Activated B cell treated with CpG ODN at 0.5 μM for 24 hours (primary cell): Measurements from ENCODE around the gene KLHL11. TPM values are rescaled to one million over a fixed set of nuclear protein-coding genes. Genes with fewer than 3 reads are reported as not detected.

Source experiments
- ATAC-seq: fragments of 200-7000 bp; cut with Tn5 transposase; one replicate; pipeline ENCODE4 v1.10.0; 2021; ENCODE audit warnings: low read depth, mild to moderate bottlenecking, moderate library complexity
- CTCF ChIA-PET: fragments of 350-600 bp; sonication (Branson Sonifier 250); formaldehyde crosslinking; loops from one replicate; lab custom pipeline; 2021; ENCODE audit warnings: antibody characterized with exemption; lab: Charles Lee
- POLR2A ChIA-PET: fragments of 350-600 bp; sonication (Branson Sonifier 250); formaldehyde crosslinking; loops from one replicate; lab custom pipeline; 2021; ENCODE audit warnings: antibody characterized with exemption; lab: Charles Lee
- DNase-seq: peaks from one replicate; pipeline ENCODE4 v3.0.0; 2022
- H3K27ac Mint-ChIP-seq: one replicate; pipeline ENCODE4 v1.8.0; 2020; ENCODE audit warnings: mixed read lengths
- H3K27me3 Mint-ChIP-seq: one replicate; pipeline ENCODE4 v1.8.0; 2021; ENCODE audit warnings: mixed read lengths
- H3K36me3 Mint-ChIP-seq: one replicate; pipeline ENCODE4 v1.8.0; 2021; ENCODE audit warnings: low read depth, mixed read lengths
- H3K4me1 Mint-ChIP-seq: one replicate; pipeline ENCODE4 v1.8.0; 2021; ENCODE audit warnings: mixed read lengths
- H3K4me3 Mint-ChIP-seq: one replicate; pipeline ENCODE4 v1.8.0; 2020; ENCODE audit warnings: mild to moderate bottlenecking, mixed read lengths
- H3K9me3 Mint-ChIP-seq: one replicate; pipeline ENCODE4 v1.8.0; 2020; ENCODE audit warnings: mixed read lengths
- intact Hi-C: fragments of 100-400 bp; cut with micrococcal nuclease; formaldehyde crosslinking; loops from one replicate; pipeline ENCODE4 v1.15.1; 2024
- total RNA-seq: library from RNA; stranded (reverse); gene quantifications from 2 replicates; pipeline ENCODE4 v1.2.3, GENCODE V29; 2022
- TF ChIP-seq, protein P1 (sequence below): fragments of 200-600 bp; IDR thresholded peaks from one replicate; pipeline ENCODE4 v1.8.0; 2022; ENCODE audit warnings: antibody characterized with exemption, mild to moderate bottlenecking

KLHL11 gene, protein sequence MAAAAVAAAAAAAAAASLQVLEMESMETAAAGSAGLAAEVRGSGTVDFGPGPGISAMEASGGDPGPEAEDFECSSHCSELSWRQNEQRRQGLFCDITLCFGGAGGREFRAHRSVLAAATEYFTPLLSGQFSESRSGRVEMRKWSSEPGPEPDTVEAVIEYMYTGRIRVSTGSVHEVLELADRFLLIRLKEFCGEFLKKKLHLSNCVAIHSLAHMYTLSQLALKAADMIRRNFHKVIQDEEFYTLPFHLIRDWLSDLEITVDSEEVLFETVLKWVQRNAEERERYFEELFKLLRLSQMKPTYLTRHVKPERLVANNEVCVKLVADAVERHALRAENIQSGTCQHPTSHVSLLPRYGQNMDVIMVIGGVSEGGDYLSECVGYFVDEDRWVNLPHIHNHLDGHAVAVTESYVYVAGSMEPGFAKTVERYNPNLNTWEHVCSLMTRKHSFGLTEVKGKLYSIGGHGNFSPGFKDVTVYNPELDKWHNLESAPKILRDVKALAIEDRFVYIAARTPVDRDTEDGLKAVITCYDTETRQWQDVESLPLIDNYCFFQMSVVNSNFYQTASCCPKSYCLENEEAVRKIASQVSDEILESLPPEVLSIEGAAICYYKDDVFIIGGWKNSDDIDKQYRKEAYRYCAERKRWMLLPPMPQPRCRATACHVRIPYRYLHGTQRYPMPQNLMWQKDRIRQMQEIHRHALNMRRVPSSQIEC
- total RNA-seq = 13.6 and 17.3 TPM in 2 replicates

DNA sequence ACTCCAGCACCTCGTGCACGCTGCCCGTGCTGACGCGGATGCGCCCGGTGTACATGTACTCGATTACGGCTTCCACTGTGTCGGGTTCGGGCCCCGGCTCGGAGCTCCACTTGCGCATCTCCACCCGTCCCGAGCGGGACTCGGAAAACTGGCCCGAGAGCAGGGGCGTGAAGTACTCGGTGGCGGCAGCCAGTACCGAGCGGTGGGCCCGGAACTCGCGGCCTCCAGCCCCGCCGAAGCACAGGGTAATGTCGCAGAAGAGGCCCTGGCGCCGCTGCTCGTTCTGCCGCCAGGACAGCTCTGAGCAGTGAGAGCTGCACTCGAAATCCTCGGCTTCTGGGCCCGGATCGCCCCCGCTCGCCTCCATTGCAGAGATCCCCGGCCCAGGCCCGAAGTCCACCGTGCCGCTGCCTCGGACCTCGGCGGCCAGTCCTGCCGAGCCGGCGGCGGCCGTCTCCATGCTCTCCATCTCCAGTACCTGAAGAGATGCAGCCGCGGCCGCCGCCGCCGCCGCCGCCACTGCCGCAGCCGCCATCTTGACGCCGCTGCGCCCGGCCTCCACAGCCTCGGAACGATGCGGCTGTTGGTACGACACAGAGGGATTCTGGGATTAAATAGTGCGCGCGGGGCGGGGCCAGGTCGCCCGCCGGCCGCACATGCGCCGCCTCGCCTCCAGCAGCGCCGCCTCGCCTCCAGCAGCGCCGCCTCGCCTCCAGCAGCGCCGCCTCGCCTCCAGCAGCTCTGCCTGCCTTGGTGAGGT is at the start of gene KLHL11:
Gene KLHL11, minus strand, starts transcription at position 588 of the 760 bp plus-strand sequence. Its CDS starts 53 bp downstream, at position 535.
- ATAC-seq (peak; percentile 95), DNase-seq (peak; percentile 84)
- Mint-ChIP-seq H3K9me3 (no peaks in the 10 kb centered on the region), H3K4me3 (no peak within 1 kb of the TSS), H3K4me1 (peaks cover 19% of the 10 kb centered on the region), H3K27me3 (no peaks in the 10 kb centered on the region), H3K36me3 (peaks cover 31% of the 10 kb centered on the region), H3K27ac (peak within 1 kb of the TSS; percentile 87)
- CTCF ChIA-PET = interaction anchor here (1.5 to 2.1 kb wide), 2 partner anchors 10 to 54 kb away, joined by 4 to 7 read pairs; partner anchors contain the start of gene P3H4
- TF ChIP-seq, protein P1, sequence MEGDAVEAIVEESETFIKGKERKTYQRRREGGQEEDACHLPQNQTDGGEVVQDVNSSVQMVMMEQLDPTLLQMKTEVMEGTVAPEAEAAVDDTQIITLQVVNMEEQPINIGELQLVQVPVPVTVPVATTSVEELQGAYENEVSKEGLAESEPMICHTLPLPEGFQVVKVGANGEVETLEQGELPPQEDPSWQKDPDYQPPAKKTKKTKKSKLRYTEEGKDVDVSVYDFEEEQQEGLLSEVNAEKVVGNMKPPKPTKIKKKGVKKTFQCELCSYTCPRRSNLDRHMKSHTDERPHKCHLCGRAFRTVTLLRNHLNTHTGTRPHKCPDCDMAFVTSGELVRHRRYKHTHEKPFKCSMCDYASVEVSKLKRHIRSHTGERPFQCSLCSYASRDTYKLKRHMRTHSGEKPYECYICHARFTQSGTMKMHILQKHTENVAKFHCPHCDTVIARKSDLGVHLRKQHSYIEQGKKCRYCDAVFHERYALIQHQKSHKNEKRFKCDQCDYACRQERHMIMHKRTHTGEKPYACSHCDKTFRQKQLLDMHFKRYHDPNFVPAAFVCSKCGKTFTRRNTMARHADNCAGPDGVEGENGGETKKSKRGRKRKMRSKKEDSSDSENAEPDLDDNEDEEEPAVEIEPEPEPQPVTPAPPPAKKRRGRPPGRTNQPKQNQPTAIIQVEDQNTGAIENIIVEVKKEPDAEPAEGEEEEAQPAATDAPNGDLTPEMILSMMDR = no peak
- intact Hi-C loops = loop anchor here (1.0 to 10.0 kb wide), 7 partner anchors 52 to 1530 kb away; partner anchors contain the start of genes ACLY, ARL4D, CNP and HAP1
- POLR2A ChIA-PET = interaction anchor here (1.0 to 2.1 kb wide), 13 partner anchors 14 to 523 kb away, joined by 3 to 23 read pairs (median 6); partner anchors contain the start of genes ACLY, CNP, EIF1 and JUP

DNA sequence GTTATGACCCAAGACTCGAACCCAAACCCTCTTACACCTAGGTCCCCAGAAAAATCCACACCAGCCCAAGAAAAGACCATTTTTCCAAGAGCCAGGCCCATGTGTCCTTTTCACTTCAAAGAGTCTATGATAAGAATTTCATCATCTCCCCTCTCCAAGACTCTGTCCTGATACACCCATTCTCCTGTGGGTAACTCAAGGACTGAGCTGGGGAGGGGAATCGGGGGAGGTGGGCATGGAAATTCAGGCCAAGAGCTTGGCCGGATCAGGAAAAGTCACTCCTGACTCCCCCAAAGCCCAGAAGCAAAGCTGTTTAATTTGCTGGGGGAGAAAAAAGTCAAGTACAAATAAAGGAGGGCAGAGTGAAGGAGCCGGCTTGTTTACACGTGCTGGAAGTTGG is 49.8 kb upstream of the KLHL11 start:
- CTCF ChIA-PET = no interaction called here
- H3K4me3 Mint-ChIP-seq = no peak overlapping the region

DNA sequence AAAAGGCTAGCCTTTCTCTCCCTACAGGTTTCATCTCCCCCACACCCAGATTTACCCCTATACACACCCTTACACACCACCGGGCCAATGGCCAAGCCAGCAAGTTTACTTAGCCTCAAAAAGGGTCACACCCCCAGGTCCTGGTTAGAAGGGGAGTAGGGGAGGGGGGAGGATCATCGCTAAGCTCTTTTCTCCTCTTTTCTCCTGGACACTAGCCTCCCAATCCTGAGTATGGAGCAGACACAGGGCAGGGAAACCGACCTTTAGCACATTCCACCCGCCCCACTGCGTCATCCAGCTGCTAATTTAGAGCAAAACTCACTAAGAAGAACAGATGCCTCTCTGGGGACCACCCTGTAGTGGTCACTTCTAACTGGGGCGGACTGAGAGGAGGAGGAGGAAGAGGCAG is 49.1 kb upstream of the KLHL11 start:
- DNase-seq (no peak), ATAC-seq (no peak)
- ChIA-PET POLR2A (no interaction called here), CTCF (no interaction called here)
- Mint-ChIP-seq H3K9me3 (no peaks in the 10 kb centered on the region), H3K4me1 (peaks cover 27% of the 10 kb centered on the region), H3K4me3 (no peak overlapping the region), H3K27me3 (no peaks in the 10 kb centered on the region), H3K36me3 (peaks cover 51% of the 10 kb centered on the region), H3K27ac (no peak overlapping the region)
- TF ChIP-seq, protein P1 = no peak
- intact Hi-C loops = no loop called here

More for the DNA sequence above, 49.8 kb upstream of the KLHL11 start:
- DNase-seq (no peak), ATAC-seq (no peak)
- peaks cover 30% of the 10 kb centered on the region for H3K4me1 Mint-ChIP-seq
- POLR2A ChIA-PET = no interaction called here
- peaks cover 44% of the 10 kb centered on the region for H3K36me3 Mint-ChIP-seq
- no peaks in the 10 kb centered on the region for H3K9me3 Mint-ChIP-seq
- intact Hi-C loops = loop anchor here (5.0 kb wide), 1 partner anchor 48 kb away; the partner anchor contains the start of gene KLHL11
- TF ChIP-seq, protein P1 = no peak
- H3K27ac Mint-ChIP-seq = no peak overlapping the region
- H3K27me3 Mint-ChIP-seq = no peaks in the 10 kb centered on the region

DNA sequence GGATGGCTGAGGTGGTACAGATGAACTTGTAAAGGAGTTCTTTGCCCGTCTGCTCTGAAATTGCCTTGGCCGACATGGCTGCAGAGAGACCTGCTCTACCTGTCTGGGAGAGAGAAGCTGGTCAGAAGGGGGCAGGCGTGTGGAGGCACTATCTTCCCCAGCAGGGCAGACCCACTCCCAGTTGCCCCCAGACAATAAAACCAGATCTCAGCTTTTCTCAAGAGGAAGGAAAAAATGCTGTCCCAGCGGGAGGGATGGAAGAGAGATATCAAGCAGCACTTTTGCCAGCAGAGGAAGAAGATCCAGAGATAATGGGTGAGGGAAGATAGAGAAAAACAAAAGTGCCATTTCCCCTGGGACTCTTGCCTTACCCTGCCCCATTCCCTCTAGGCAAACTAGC is 48.6 kb upstream of the KLHL11 start:
- no peaks in the 10 kb centered on the region for H3K9me3 Mint-ChIP-seq
- ChIA-PET CTCF (no interaction called here), POLR2A (interaction anchor here (0.6 kb wide), 1 partner anchor 14 kb away, joined by 4 read pairs; no protein-coding TSS in a partner anchor)
- peaks cover 56% of the 10 kb centered on the region for H3K36me3 Mint-ChIP-seq
- no peaks in the 10 kb centered on the region for H3K27me3 Mint-ChIP-seq
- no peak for DNase-seq
- no peak for ATAC-seq
- H3K27ac Mint-ChIP-seq = no peak overlapping the region
- TF ChIP-seq, protein P1 = no peak
- peaks cover 26% of the 10 kb centered on the region for H3K4me1 Mint-ChIP-seq
- intact Hi-C loops = no loop called here
- H3K4me3 Mint-ChIP-seq = no peak overlapping the region
